HG03469 (cell line): ENCODE measurements around the gene CRYGC.

ENCODE experiments used
- ATAC-seq: cut with Tn5 transposase; IDR thresholded peaks from one replicate; pipeline ENCODE4 v1.9.1; 2021; ENCODE audit warnings: mild to moderate bottlenecking, moderate library complexity, moderate number of reproducible peaks; ENCODE audit not compliant: unreplicated experiment

CRYGC gene

DNA sequence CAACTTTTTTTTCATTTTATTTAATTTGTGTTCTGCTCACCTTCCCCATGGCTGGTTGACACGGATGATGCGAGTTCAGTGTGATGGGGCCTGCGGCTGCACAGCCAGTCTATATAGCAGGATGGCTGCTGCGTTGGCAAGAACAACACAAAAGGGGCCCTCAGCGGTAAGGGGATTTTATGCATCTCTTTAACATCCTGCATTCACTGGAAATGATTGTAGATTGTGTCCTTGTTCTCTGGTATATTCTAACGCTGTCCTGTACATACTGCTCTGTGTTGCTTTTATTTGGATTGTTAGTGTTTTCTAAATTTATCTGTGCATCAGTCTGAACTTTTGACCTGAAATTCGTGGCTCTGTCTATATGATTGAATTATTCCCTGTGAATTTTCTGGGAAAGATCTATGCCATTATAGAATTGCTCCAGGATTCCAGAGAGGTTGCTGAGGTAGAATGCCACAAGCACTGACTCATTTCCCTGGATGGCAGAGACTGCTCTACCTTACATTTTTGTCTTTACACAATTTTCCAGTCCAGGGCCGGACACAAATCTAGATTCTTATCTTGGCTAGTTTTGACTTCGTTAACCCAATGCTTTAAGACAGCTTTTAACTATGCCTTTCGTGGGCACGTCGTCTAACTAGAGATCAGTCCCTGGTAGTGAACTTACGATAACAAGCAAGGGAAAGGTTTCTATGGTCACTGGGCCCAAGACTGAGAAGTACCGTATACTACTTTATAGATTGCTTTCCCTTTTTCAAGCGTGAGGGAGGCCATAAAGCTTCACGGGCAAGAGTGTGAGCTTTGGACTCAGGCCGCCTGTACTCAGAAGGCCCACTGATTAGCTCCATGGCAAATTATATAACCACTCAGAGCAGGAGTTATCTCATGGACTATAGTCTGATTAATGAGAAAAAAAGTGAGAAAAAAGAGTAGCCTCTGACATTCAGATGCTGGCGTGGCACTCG lies at the start of gene CRYGC:
CRYGC (minus strand) TSS at position 85 of the 968 bp plus-strand sequence; CDS start at position 49, 36 bp downstream.
- ATAC-seq = no peak

GRCh38 chr2:208179028-208179609 lies 49.5 kb upstream of the CRYGC start:
- ATAC-seq = no peak

DNA sequence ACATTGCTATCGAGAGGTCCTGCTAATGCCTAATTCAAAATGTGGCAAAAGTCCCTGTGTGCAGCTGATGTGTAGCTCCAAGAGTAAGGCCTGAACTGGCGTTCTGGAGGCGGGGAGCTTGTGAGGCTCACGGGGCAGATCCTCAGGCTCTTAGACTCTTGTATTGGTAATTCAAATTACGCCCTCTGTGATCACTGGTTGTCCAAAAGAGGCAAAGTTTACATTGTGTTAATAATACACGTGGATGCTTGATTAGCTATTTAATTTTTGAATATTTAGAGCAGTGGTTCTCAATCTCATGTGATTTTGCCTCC lies 46.2 kb upstream of the CRYGC start:
- no peak for ATAC-seq

- ATAC-seq = peak; percentile 98
These were observed 45.6 kb upstream of the CRYGC start for GRCh38 chr2:208175069-208175839.

DNA sequence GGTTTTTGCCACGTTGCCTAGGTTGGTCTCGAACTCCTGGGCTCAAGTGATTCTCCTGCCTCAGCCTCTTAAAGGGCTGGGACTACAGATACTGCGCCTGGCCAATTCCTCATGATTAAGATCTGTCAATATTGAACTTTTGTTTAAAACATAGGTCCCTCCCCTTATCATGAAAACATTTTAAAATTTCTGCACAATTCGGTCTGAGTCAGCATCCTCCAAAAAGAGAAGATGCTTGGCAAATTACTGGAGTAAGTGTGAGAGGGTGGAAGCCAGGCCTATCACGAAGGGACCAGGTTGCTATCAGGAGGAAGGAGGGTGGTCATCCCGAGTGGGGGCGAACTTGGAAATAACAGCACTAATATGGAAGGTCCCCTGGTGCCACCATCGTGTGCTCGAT lies 44.5 kb upstream of the CRYGC start:
- ATAC-seq = no peak

- ATAC-seq = no peak
These were observed 42.5 kb upstream of the CRYGC start for GRCh38 chr2:208172125-208172524.

DNA sequence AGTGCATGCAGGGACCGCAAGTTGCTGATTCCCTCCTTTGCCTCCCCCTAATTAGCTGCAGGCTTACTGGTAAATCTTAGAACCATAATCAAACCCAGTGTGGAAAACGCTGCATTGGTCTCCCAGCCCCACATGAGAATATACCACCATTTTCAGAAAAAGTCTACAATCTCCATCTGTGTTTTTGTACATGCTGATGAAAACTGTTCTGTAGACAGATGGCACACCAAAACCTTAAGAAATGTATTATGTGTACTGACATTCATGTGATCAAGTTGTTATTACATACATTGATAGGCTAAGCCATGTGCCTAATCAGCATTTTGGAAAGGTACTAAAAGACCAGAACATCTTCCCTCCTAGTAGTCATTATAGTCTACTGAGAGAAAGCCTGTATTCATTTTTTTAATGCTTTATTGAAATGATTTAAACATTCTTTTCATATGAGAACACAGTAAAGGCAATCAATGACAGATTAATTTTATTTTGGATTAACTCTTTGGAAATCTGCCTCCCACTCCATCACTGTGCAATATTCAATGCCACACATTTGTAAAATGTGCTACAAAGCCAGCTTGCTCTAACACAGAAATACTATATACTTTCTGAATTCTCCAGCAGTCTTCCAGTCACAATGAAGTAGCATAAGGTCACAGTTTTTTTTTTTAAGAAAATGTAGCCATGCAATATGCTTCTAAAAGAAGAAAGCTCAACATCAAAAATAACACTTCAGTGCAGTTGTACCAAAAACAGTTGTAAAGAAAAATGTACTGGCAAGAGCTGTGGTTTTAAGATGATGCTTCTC lies 35.5 kb upstream of the CRYGC start:
- ATAC-seq = no peak

GRCh38 chr2:208163489-208163888 lies 33.9 kb upstream of the CRYGC start, which contains the start of gene CRYGA:
Gene CRYGA, minus strand, starts transcription at chr2:208163589. Its CDS starts 33 bp downstream, at chr2:208163556.
- no peak for ATAC-seq

- ATAC-seq = no peak
These were observed 26.8 kb upstream of the CRYGC start for GRCh38 chr2:208156439-208156838.

DNA sequence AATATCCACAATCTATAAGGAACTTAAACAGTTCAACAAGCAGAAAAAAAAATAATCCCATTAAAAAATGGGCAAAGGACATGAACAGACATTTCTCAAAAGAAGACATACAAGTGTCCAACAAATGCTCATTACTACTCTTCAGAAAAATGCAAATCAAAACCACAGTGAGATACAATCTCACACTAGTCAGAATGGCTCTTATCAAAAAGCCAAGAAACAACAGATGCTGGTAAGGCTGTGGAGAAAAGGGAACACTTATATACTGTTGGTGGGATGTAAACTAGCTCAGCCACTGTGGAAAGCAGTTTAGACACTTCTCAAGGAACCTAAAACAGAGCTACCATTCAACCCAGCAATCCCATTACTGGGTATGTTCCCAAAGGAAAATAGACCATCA lies 23.5 kb upstream of the CRYGC start:
- ATAC-seq = no peak

- ATAC-seq = no peak
These were observed 21.3 kb upstream of the CRYGC start for GRCh38 chr2:208150956-208151355.

GRCh38 chr2:208150094-208150493 lies 20.5 kb upstream of the CRYGC start:
- ATAC-seq = no peak

- no peak for ATAC-seq
These were observed 19.2 kb upstream of the CRYGC start for GRCh38 chr2:208148803-208149202.

DNA sequence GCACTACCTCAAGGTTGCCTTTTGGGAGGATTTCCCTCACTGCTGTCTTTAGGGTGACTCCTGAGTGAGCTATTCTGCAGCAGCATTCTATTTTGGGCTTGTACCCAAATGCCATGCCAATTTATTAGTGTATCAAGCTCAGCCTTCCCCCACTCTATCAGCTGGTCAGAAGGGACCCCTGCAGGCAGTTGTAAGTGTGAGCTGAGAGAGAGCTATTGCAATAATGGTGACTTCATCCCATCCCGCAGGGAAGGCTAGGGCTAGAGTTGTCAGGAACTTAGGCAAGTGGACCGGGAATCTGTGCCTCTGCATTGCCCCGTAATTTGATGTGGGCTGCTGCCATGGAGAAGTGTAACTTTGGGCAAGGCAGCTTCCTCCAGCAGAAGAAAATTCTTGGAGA lies 18.1 kb upstream of the CRYGC start:
- ATAC-seq = no peak

- ATAC-seq = no peak
These were observed 17.4 kb upstream of the CRYGC start for GRCh38 chr2:208147008-208147407.

GRCh38 chr2:208146006-208146405 lies 16.4 kb upstream of the CRYGC start, which contains the start of gene CRYGB:
Gene CRYGB, minus strand, starts transcription at chr2:208146158. Its CDS starts 38 bp downstream, at chr2:208146120.
- ATAC-seq = no peak

- no peak for ATAC-seq
These were observed 13.5 kb upstream of the CRYGC start for GRCh38 chr2:208142925-208143799.

DNA sequence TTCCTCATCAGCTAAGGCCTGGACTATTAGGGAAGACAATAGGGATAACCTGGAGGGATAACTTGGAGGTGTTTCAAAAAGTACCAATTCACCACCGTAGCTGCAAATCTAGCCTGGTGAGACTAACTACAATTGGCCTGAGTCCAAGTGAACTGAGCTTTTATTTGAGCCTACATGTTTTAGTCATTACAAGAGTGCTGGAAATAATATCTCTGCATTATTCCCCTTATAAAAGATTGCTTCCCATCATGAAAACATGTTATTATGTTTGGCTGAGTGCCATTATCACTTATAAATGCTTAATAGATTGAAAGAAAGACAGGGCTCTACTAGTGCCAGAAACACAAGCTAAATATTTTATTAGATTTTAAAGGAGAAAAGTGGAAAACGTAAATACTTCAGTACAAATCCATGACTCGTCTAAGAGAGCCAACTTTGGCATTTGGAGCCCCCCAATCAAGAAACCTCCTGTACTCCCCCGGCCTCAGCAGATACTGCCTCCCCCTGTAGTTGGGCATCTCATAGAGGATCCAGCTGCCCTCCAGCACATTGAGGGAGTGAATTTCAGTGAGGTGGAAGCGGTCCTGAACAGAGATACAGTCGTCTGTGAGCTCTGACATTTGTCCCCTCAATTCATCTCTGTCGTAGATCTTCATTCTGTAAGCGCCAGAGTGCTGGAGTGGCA lies 12.8 kb upstream of the CRYGC start:
- ATAC-seq = no peak

DNA sequence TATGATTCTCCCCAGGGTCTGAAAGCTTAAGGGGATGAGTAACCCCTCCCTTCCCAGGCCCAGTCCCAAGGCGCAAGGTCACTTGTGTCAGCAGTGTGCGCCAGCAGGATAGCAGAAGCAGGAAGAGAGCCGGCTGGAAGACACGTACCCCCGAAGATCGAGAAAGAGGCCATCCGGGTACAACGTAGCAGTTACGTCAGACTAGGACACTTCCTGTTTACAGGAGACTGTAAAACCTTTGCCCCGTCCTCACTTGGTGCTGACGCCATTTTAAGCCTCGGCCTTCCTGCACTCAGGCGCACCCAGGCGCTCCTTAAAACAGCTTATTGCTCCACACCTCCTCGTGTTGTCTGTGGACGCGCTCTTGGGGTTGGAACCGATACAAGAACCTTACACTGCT lies 9.8 kb upstream of the CRYGC start:
- ATAC-seq = no peak
